Measurements from ENCODE around the gene MUC12. TPM values are rescaled to one million over a fixed set of nuclear protein-coding genes. Genes with fewer than 3 reads are reported as not detected.
"Not testable (repeated sequence)": the region's sequence is repeated elsewhere in the genome, so short reads cannot be mapped to it uniquely, and the experiment has no call there.

The MUC12 gene
- total RNA-seq, 1 experiment from 2014 or later = 2.8 TPM

DNA sequence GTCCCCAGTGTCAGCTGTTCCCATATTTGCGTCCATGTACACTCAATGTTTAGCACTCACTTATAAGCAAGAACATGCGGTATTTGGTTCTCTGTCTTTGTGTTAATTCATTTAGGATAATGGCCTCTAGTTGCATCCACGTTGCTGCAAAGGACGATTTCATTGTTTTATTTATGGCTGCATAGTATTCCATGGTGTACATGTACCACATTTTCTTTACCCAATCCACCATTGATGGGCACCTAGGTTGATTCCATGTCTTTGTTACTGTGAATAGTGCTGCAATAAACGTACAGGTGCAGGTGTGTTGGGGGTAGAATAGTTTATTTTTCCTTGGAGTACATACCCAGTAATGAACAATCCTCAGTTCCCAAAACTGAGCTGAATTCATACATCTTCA, 91.6 kb downstream of the MUC12 start:
- no peak for DNase-seq (ENCODE audit: low read depth)

DNA sequence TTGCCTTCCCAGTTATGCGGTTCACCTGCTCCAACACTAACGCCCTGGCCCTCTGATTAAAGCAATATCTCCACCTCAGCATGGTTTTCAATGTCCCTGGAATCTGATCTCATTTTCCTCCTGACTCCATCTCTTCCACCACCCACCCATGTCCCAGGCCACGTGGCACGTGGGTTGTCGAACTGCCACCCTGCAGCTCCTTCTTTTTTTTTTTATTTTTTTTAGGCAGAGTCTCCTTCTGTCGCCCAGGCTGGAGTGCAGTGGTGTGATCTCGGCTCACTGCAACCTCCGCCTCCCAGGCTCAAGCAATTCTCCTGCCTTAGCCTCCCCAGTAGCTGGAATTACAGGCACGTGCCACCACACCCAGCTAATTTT, 94.8 kb downstream of the MUC12 start:
- DNase-seq (ENCODE audit: low read depth) = not testable (repeated sequence)

GRCh38 chr7:101065162-101065561, 95.8 kb downstream of the MUC12 start:
- DNase-seq (ENCODE audit: low read depth) = not testable (repeated sequence)

DNA sequence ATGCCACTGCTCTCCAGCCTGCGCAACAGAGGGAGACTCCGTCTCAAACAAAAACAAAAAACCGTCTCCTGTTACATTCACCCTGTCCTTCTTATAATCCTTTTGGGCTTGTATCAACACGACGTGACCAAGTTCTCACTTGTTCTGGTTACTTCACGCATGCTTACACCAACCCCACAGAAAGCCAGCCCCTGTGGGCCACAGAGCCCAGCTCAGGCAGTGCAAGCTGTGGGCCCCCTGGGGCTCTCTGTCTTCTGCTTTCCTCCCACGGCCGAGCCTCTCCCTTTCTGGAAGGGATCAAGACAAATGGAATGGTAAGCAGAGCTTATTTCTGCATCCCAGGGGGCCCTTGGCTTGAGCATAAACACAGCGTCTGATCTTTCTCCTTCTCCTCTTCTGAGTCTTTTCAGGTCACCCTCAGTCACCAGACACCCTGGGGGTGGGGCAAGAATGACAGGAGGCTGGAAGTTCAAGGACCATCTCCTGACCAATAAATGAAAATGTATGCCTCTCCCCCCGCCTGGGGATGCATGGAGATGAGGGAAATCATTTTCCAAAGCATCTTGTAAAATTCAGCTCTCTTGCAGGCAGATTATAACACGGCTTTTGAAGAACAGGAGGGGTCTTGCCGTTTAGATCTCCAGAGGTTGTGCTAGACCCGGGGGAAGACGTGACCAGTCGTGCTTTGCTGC, 96.9 kb downstream of the MUC12 start:
- peak; percentile 25 for DNase-seq (ENCODE audit: low read depth)

DNA sequence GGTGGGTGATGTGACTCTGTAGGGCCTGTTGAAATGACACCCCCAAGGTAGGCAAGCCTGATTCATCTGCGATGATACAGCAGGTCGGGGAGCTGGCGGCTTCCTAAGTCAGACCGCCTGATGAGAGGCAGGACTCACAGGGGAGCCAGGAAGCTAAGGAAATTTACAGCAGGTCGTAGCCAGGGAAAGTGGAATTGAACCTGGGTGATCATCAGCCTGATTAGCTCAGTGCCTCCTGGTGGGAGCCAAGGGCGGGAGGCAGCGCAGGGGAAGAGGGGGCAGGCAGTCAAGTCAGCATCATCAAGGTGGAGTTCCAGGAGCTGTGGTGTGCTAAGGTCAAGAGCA, 97.4 kb downstream of the MUC12 start:
- no peak for DNase-seq (ENCODE audit: low read depth)

DNA sequence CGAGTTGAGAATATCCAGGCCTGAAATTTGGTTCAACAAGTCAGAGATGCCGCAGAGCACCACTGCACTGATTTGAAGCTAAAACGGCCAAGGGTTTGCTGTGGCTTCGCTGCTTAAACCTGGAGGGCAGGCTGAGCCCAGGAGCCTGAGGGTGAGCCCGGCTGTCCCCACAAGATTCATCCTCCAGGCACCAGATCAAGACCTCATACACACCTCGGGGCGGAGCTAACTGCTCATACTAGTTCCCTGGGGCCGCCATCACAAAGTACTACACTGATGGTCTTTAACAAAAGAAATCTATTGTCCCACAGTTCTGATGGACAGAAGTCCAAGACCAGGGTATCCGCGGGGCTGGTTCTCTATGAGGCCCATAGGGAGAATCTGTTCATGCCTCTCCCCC, 99.0 kb downstream of the MUC12 start:
- no peak for DNase-seq (ENCODE audit: low read depth)

Other genes starting within 250 kb of the MUC12 start
- gene EPO, start 249.1 kb upstream of the MUC12 start, total RNA-seq (2014; rRNA removed) = 0.11 TPM in 1 of 2 replicates, not detected in the other
- not detected in 2 replicates for gene ZAN, start 236.0 kb upstream of the MUC12 start, total RNA-seq (2014; rRNA removed)
- 84.2 and 92.0 TPM in 2 replicates for gene EPHB4, start 142.0 kb upstream of the MUC12 start, total RNA-seq (2014; rRNA removed)
- 23.0 and 30.1 TPM in 2 replicates for gene SLC12A9, start 116.9 kb upstream of the MUC12 start, total RNA-seq (2014; rRNA removed)
- 224 and 232 TPM in 2 replicates for gene TRIP6, start 102.2 kb upstream of the MUC12 start, total RNA-seq (2014; rRNA removed)
- 105 and 121 TPM in 2 replicates for gene SRRT, start 94.5 kb upstream of the MUC12 start, total RNA-seq (2014; rRNA removed)
- 6.7 and 7.6 TPM in 2 replicates for gene UFSP1, start 79.8 kb upstream of the MUC12 start, total RNA-seq (2014; rRNA removed)
- 0.46 TPM in 1 of 2 replicates, not detected in the other for gene ACHE, start 73.7 kb upstream of the MUC12 start, total RNA-seq (2014; rRNA removed)
- gene MUC3A, start 20.0 kb upstream of the MUC12 start, total RNA-seq (2014; rRNA removed) = not detected in 2 replicates
- not detected in 2 replicates for gene MUC17, start 50.5 kb downstream of the MUC12 start, total RNA-seq (2014; rRNA removed)
- 14.5 and 16.2 TPM in 2 replicates for gene TRIM56, start 115.9 kb downstream of the MUC12 start, total RNA-seq (2014; rRNA removed)
- gene SERPINE1, start 157.5 kb downstream of the MUC12 start, total RNA-seq (2014; rRNA removed) = 1,980 and 3,258 TPM in 2 replicates
- gene AP1S1, start 184.9 kb downstream of the MUC12 start, total RNA-seq (2014; rRNA removed) = 286 and 412 TPM in 2 replicates
- gene VGF, start 196.0 kb downstream of the MUC12 start, total RNA-seq (2014; rRNA removed) = 0.45 and 0.69 TPM in 2 replicates
- not detected in 2 replicates for gene NAT16, start 210.7 kb downstream of the MUC12 start, total RNA-seq (2014; rRNA removed)
- not detected in 2 replicates for gene MOGAT3, start 231.5 kb downstream of the MUC12 start, total RNA-seq (2014; rRNA removed)
- 135 and 163 TPM in 2 replicates for gene PLOD3, start 248.0 kb downstream of the MUC12 start, total RNA-seq (2014; rRNA removed)
- gene ZNHIT1, start 248.6 kb downstream of the MUC12 start, total RNA-seq (2014; rRNA removed) = 116 and 134 TPM in 2 replicates

Data from LHCN-M2 (cell line).